PC-3 (cell line): Measurements from ENCODE around the gene EIF4G3.

Source experiments
- CTCF ChIP-seq: fragments of 300-600 bp; sonication (generic); conservative IDR thresholded peaks from 2 replicates; pipeline ENCODE4 v1.5.1; 2017; ENCODE audit warnings: antibody characterized with exemption, low read depth, mild to moderate bottlenecking, low read length
- EZH2 ChIP-seq: fragments of 300-600 bp; sonication (generic); IDR thresholded peaks from one replicate; pipeline ENCODE4 v1.6.1; 2017; ENCODE audit warnings: antibody characterized with exemption, mild to moderate bottlenecking, low read length; ENCODE audit not compliant: unreplicated experiment
- EZH2phosphoT487 ChIP-seq: fragments of 300-600 bp; sonication (generic); IDR thresholded peaks from 2 replicates; pipeline ENCODE4 v1.6.1; 2018; ENCODE audit warnings: mild to moderate bottlenecking, antibody characterized with exemption, low read length, borderline replicate concordance

- TF ChIP-seq EZH2 (no peak), CTCF (no peak), EZH2phosphoT487 (no peak)
These were observed 32.9 kb downstream of the EIF4G3 start for GRCh38 chr1:21143752-21144151.
